ENCODE data around the gene OSBPL3.

OSBPL3 gene

GRCh38 chr7:24951441-24951980 is 28.5 kb downstream of the OSBPL3 start:
- Histone ChIP-seq H3K36me3 (ENCODE audit: control insufficient read depth in 2 of 2, insufficient read depth in 2 of 2, low read length in 2 of 2) (no peaks in the 10 kb centered on the region), H3K9ac (ENCODE audit: low read length in 2 of 2) (no peak overlapping the region)

GRCh38 chr7:24949884-24950283 is 30.1 kb downstream of the OSBPL3 start:
- H3K4me1 ChIP-seq (ENCODE audit: control insufficient read depth, insufficient read depth, low read length) = no peaks in the 10 kb centered on the region
- no peaks in the 10 kb centered on the region for H3K27me3 ChIP-seq (ENCODE audit: control insufficient read depth in 1 of 2, insufficient read depth in 2 of 2, low read length in 2 of 2)
- no peak overlapping the region for H3K4me3 ChIP-seq (ENCODE audit: low read length in 2 of 2)
- H3K9ac ChIP-seq (ENCODE audit: low read length in 2 of 2) = no peak overlapping the region
- H3K9me3 ChIP-seq (ENCODE audit: control insufficient read depth in 2 of 2, low read length in 2 of 2) = no peaks in the 10 kb centered on the region
- no peak overlapping the region for H3K27ac ChIP-seq (ENCODE audit: low read length)
- H3K36me3 ChIP-seq (ENCODE audit: control insufficient read depth in 2 of 2, insufficient read depth in 2 of 2, low read length in 2 of 2) = no peaks in the 10 kb centered on the region

More at GRCh38 chr7:24951441-24951980, 28.5 kb downstream of the OSBPL3 start:
- Histone ChIP-seq H3K27ac (ENCODE audit: low read length) (no peak overlapping the region), H3K27me3 (ENCODE audit: control insufficient read depth in 1 of 2, insufficient read depth in 2 of 2, low read length in 2 of 2) (no peaks in the 10 kb centered on the region), H3K4me1 (ENCODE audit: control insufficient read depth, insufficient read depth, low read length) (no peaks in the 10 kb centered on the region), H3K9me3 (ENCODE audit: control insufficient read depth in 2 of 2, low read length in 2 of 2) (no peaks in the 10 kb centered on the region), H3K4me3 (ENCODE audit: low read length in 2 of 2) (no peak overlapping the region)

- no peak overlapping the region for H3K27ac ChIP-seq (ENCODE audit: low read length)
- H3K9ac ChIP-seq (ENCODE audit: low read length in 2 of 2) = no peak overlapping the region
- no peak overlapping the region for H3K4me3 ChIP-seq (ENCODE audit: low read length in 2 of 2)
- no peaks in the 10 kb centered on the region for H3K36me3 ChIP-seq (ENCODE audit: control insufficient read depth in 2 of 2, insufficient read depth in 2 of 2, low read length in 2 of 2)
- no peaks in the 10 kb centered on the region for H3K9me3 ChIP-seq (ENCODE audit: control insufficient read depth in 2 of 2, low read length in 2 of 2)
- H3K4me1 ChIP-seq (ENCODE audit: control insufficient read depth, insufficient read depth, low read length) = no peaks in the 10 kb centered on the region
- H3K27me3 ChIP-seq (ENCODE audit: control insufficient read depth in 1 of 2, insufficient read depth in 2 of 2, low read length in 2 of 2) = no peaks in the 10 kb centered on the region
Measured at GRCh38 chr7:24948739-24949138, 31.2 kb downstream of the OSBPL3 start.

GRCh38 chr7:24946467-24946866 is 33.5 kb downstream of the OSBPL3 start:
- Histone ChIP-seq H3K9ac (ENCODE audit: low read length in 2 of 2) (no peak overlapping the region), H3K9me3 (ENCODE audit: control insufficient read depth in 2 of 2, low read length in 2 of 2) (no peaks in the 10 kb centered on the region), H3K27me3 (ENCODE audit: control insufficient read depth in 1 of 2, insufficient read depth in 2 of 2, low read length in 2 of 2) (no peaks in the 10 kb centered on the region)

GRCh38 chr7:24945899-24946298 is 34.1 kb downstream of the OSBPL3 start:
- Histone ChIP-seq H3K9ac (ENCODE audit: low read length in 2 of 2) (no peak overlapping the region), H3K36me3 (ENCODE audit: control insufficient read depth in 2 of 2, insufficient read depth in 2 of 2, low read length in 2 of 2) (no peaks in the 10 kb centered on the region), H3K9me3 (ENCODE audit: control insufficient read depth in 2 of 2, low read length in 2 of 2) (no peaks in the 10 kb centered on the region), H3K27me3 (ENCODE audit: control insufficient read depth in 1 of 2, insufficient read depth in 2 of 2, low read length in 2 of 2) (no peaks in the 10 kb centered on the region), H3K27ac (ENCODE audit: low read length) (no peak overlapping the region), H3K4me3 (ENCODE audit: low read length in 2 of 2) (no peak overlapping the region), H3K4me1 (ENCODE audit: control insufficient read depth, insufficient read depth, low read length) (no peaks in the 10 kb centered on the region)

More at GRCh38 chr7:24946467-24946866, 33.5 kb downstream of the OSBPL3 start:
- H3K36me3 ChIP-seq (ENCODE audit: control insufficient read depth in 2 of 2, insufficient read depth in 2 of 2, low read length in 2 of 2) = no peaks in the 10 kb centered on the region
- H3K27ac ChIP-seq (ENCODE audit: low read length) = no peak overlapping the region
- H3K4me1 ChIP-seq (ENCODE audit: control insufficient read depth, insufficient read depth, low read length) = no peaks in the 10 kb centered on the region
- H3K4me3 ChIP-seq (ENCODE audit: low read length in 2 of 2) = no peak overlapping the region

- Histone ChIP-seq H3K27me3 (ENCODE audit: control insufficient read depth in 1 of 2, insufficient read depth in 2 of 2, low read length in 2 of 2) (no peaks in the 10 kb centered on the region), H3K36me3 (ENCODE audit: control insufficient read depth in 2 of 2, insufficient read depth in 2 of 2, low read length in 2 of 2) (no peaks in the 10 kb centered on the region), H3K4me1 (ENCODE audit: control insufficient read depth, insufficient read depth, low read length) (no peaks in the 10 kb centered on the region), H3K9ac (ENCODE audit: low read length in 2 of 2) (no peak overlapping the region), H3K27ac (ENCODE audit: low read length) (no peak overlapping the region), H3K9me3 (ENCODE audit: control insufficient read depth in 2 of 2, low read length in 2 of 2) (no peaks in the 10 kb centered on the region), H3K4me3 (ENCODE audit: low read length in 2 of 2) (no peak overlapping the region)
Measured at GRCh38 chr7:24943096-24943948, 36.7 kb downstream of the OSBPL3 start.

- no peak overlapping the region for H3K9ac ChIP-seq (ENCODE audit: low read length in 2 of 2)
- no peak overlapping the region for H3K4me3 ChIP-seq (ENCODE audit: low read length in 2 of 2)
- no peaks in the 10 kb centered on the region for H3K4me1 ChIP-seq (ENCODE audit: control insufficient read depth, insufficient read depth, low read length)
- H3K27ac ChIP-seq (ENCODE audit: low read length) = no peak overlapping the region
- no peaks in the 10 kb centered on the region for H3K9me3 ChIP-seq (ENCODE audit: control insufficient read depth in 2 of 2, low read length in 2 of 2)
- H3K36me3 ChIP-seq (ENCODE audit: control insufficient read depth in 2 of 2, insufficient read depth in 2 of 2, low read length in 2 of 2) = no peaks in the 10 kb centered on the region
- H3K27me3 ChIP-seq (ENCODE audit: control insufficient read depth in 1 of 2, insufficient read depth in 2 of 2, low read length in 2 of 2) = no peaks in the 10 kb centered on the region
Measured at GRCh38 chr7:24942226-24942625, 37.8 kb downstream of the OSBPL3 start.

GRCh38 chr7:24939416-24939815 is 40.6 kb downstream of the OSBPL3 start:
- Histone ChIP-seq H3K27ac (ENCODE audit: low read length) (no peak overlapping the region), H3K4me1 (ENCODE audit: control insufficient read depth, insufficient read depth, low read length) (no peaks in the 10 kb centered on the region), H3K27me3 (ENCODE audit: control insufficient read depth in 1 of 2, insufficient read depth in 2 of 2, low read length in 2 of 2) (no peaks in the 10 kb centered on the region), H3K36me3 (ENCODE audit: control insufficient read depth in 2 of 2, insufficient read depth in 2 of 2, low read length in 2 of 2) (no peaks in the 10 kb centered on the region), H3K9me3 (ENCODE audit: control insufficient read depth in 2 of 2, low read length in 2 of 2) (no peaks in the 10 kb centered on the region), H3K9ac (ENCODE audit: low read length in 2 of 2) (no peak overlapping the region), H3K4me3 (ENCODE audit: low read length in 2 of 2) (no peak overlapping the region)

- Histone ChIP-seq H3K27ac (ENCODE audit: low read length) (no peak overlapping the region), H3K36me3 (ENCODE audit: control insufficient read depth in 2 of 2, insufficient read depth in 2 of 2, low read length in 2 of 2) (no peaks in the 10 kb centered on the region), H3K4me1 (ENCODE audit: control insufficient read depth, insufficient read depth, low read length) (no peaks in the 10 kb centered on the region), H3K27me3 (ENCODE audit: control insufficient read depth in 1 of 2, insufficient read depth in 2 of 2, low read length in 2 of 2) (no peaks in the 10 kb centered on the region), H3K4me3 (ENCODE audit: low read length in 2 of 2) (no peak overlapping the region), H3K9me3 (ENCODE audit: control insufficient read depth in 2 of 2, low read length in 2 of 2) (no peaks in the 10 kb centered on the region), H3K9ac (ENCODE audit: low read length in 2 of 2) (no peak overlapping the region)
Measured at GRCh38 chr7:24936121-24936824, 43.7 kb downstream of the OSBPL3 start.

- Histone ChIP-seq H3K9ac (ENCODE audit: low read length in 2 of 2) (no peak overlapping the region), H3K4me1 (ENCODE audit: control insufficient read depth, insufficient read depth, low read length) (no peaks in the 10 kb centered on the region), H3K27me3 (ENCODE audit: control insufficient read depth in 1 of 2, insufficient read depth in 2 of 2, low read length in 2 of 2) (no peaks in the 10 kb centered on the region), H3K36me3 (ENCODE audit: control insufficient read depth in 2 of 2, insufficient read depth in 2 of 2, low read length in 2 of 2) (no peaks in the 10 kb centered on the region), H3K4me3 (ENCODE audit: low read length in 2 of 2) (no peak overlapping the region), H3K9me3 (ENCODE audit: control insufficient read depth in 2 of 2, low read length in 2 of 2) (no peaks in the 10 kb centered on the region), H3K27ac (ENCODE audit: low read length) (no peak overlapping the region)
Measured at GRCh38 chr7:24933298-24933697, 46.7 kb downstream of the OSBPL3 start.

All from stomach smooth muscle (tissue), 2 donors.